ENCODE measurements around the gene RBMS1.

GRCh38 chr2:160336635-160337034, 157.0 kb downstream of the RBMS1 start:
- TF ChIP-seq CTCF (IDR thresholded peaks at IDR 0.05): no peak
- TF ChIP-seq POLR2AphosphoS5 (IDR thresholded peaks at IDR 0.05): no peak
